ENCODE results near the gene DCST2.

DNA sequence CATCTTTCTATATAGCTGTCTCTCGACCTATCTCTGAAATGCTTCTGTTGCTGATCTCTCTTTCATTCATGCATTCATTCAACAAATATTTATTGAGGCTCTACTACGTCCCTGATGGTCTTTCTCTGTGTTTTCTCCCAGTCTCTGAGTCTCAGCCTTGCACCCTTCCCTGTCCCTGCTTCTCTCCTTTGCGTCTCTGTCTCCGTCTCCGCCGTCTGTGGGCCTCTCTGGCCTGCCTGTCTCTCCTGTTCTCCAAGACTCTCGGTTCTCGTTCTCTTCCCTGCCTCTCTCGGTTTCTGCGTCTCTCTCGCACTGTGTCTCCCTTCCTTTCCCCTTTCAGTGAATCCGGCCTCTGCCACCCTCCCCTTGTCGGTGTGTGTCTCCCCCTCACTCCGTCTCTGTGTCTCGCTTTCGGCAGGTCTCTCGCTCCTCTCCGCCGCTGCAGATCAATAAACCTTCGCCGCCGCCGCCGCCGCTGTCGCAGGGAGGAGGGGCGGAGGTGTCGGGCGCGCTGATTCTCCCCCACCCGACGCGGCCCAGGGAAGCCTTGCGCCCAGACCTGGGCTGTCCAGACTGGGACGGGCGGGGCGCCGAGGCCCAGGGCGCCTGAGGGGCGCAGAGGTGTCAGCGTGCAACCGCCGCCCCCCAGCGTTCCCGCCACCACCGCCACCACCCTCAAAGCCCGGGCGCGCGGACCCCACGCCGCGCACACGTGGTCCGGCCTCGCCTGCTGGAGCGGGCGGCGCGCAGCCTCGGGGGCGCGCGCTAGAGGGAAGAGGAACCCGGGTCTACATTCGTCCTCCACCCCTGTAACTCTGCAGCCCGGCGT lies 48.1 kb upstream of the DCST2 start:
- TF ChIP-seq EZH2 (IDR thresholded peaks at IDR 0.05; ENCODE audit: low read length, unreplicated experiment) (peak; percentile 91), EZH2phosphoT487 (IDR thresholded peaks at IDR 0.05; ENCODE audit: borderline replicate concordance, low read length) (peak; percentile 70; the same call in 1 of the 2 replicates)
- TF ChIP-seq, protein P1, sequence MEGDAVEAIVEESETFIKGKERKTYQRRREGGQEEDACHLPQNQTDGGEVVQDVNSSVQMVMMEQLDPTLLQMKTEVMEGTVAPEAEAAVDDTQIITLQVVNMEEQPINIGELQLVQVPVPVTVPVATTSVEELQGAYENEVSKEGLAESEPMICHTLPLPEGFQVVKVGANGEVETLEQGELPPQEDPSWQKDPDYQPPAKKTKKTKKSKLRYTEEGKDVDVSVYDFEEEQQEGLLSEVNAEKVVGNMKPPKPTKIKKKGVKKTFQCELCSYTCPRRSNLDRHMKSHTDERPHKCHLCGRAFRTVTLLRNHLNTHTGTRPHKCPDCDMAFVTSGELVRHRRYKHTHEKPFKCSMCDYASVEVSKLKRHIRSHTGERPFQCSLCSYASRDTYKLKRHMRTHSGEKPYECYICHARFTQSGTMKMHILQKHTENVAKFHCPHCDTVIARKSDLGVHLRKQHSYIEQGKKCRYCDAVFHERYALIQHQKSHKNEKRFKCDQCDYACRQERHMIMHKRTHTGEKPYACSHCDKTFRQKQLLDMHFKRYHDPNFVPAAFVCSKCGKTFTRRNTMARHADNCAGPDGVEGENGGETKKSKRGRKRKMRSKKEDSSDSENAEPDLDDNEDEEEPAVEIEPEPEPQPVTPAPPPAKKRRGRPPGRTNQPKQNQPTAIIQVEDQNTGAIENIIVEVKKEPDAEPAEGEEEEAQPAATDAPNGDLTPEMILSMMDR (conservative IDR thresholded peaks at IDR 0.05; ENCODE audit: low read depth, low read length), result no peak

All from PC-3 (cell line).